GM12874 (cell line): ENCODE results near the gene EMILIN3.

Source experiments
- TF ChIP-seq, protein P1 (sequence below): IDR thresholded peaks from 2 replicates; pipeline ENCODE4 v1.5.1; 2011; ENCODE audit warnings: low read depth, mild to moderate bottlenecking, control low read depth, low read length, moderate library complexity; ENCODE audit not compliant: insufficient read depth

The EMILIN3 gene

GRCh38 chr20:41334036-41334435 is 32.6 kb downstream of the EMILIN3 start:
- TF ChIP-seq, protein P1, sequence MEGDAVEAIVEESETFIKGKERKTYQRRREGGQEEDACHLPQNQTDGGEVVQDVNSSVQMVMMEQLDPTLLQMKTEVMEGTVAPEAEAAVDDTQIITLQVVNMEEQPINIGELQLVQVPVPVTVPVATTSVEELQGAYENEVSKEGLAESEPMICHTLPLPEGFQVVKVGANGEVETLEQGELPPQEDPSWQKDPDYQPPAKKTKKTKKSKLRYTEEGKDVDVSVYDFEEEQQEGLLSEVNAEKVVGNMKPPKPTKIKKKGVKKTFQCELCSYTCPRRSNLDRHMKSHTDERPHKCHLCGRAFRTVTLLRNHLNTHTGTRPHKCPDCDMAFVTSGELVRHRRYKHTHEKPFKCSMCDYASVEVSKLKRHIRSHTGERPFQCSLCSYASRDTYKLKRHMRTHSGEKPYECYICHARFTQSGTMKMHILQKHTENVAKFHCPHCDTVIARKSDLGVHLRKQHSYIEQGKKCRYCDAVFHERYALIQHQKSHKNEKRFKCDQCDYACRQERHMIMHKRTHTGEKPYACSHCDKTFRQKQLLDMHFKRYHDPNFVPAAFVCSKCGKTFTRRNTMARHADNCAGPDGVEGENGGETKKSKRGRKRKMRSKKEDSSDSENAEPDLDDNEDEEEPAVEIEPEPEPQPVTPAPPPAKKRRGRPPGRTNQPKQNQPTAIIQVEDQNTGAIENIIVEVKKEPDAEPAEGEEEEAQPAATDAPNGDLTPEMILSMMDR = no peak

DNA sequence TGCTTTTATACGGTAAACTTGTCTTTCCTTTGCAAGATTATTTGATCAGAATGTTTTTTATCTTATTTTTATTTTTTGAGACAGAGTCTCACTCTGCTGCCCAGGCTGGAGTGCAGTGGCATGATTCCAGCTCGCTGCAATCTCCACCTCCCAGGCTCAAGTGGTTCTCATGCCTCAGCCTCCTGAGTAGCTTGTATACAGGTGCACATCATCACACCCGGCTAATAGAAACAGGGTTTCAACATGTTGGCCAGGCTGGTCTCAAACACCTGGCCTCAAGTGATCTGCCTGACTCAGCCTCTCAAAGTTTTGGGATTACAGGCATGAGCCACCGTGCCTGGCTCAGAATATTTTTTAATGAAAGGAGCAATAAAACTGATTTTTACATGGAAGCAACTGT is 34.9 kb downstream of the EMILIN3 start:
- TF ChIP-seq, protein P1 = no peak

DNA sequence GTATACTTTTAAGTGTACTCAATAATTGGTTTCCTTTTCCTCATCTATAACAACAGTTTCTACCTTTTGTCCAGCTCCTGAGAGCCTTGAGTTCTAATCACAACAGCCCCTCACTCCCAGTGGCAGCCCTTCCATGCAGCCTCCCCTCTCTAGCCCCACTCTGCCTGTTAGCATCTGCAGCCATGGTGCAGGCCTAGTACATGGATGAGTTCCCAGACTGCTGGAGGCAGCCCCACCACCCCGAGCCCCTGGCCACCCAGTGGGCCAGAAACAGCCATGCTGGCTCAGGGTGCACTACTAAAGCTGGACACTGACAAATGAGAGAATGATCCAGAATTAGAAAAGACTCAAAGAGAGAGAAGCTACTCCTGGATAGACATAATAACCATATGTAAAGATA is 35.7 kb downstream of the EMILIN3 start:
- TF ChIP-seq, protein P1 = no peak

- TF ChIP-seq, protein P1 = no peak
Observed at GRCh38 chr20:41330343-41330720, 36.3 kb downstream of the EMILIN3 start.

- TF ChIP-seq, protein P1 = no peak
Observed at GRCh38 chr20:41329435-41330342, 36.9 kb downstream of the EMILIN3 start.

- TF ChIP-seq, protein P1 = no peak
Observed at GRCh38 chr20:41327178-41327577, 39.4 kb downstream of the EMILIN3 start.

DNA sequence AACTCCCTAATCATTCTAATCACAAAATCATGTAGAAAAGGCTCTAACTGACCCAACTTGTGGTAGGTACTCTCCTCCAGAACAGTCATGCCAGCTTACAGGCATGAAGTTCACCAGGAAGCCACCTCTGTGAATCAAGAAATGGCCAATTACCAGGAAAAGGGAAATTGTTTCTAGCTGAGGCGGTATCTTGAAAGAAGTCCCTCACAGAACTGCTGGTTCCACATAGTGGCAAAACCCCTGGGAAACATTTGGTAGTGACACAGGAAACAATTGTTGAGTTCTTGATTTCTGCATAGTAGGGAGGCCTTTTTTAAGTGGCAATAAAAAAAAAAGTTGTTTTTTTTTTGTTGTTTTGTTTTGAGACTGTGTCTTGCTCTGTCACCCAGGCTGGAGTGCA is 45.6 kb downstream of the EMILIN3 start:
- TF ChIP-seq, protein P1 = no peak
